SKM-1 treated with dmso at 0.1 percent for 144 hours (cell line): ENCODE measurements around the gene BPIFB2.

Experiments
- DNase-seq: peaks from one replicate; lab custom pipeline; 2025; ENCODE audit not compliant: unreplicated experiment; lab: John Stamatoyannopoulos, UW

The BPIFB2 gene

GRCh38 chr20:33005908-33006775 is 1.4 kb upstream of the BPIFB2 start:
- no peak for DNase-seq

- DNase-seq, result no peak
Observed at GRCh38 chr20:33006776-33007375, 628 bp upstream of the BPIFB2 start.

DNA sequence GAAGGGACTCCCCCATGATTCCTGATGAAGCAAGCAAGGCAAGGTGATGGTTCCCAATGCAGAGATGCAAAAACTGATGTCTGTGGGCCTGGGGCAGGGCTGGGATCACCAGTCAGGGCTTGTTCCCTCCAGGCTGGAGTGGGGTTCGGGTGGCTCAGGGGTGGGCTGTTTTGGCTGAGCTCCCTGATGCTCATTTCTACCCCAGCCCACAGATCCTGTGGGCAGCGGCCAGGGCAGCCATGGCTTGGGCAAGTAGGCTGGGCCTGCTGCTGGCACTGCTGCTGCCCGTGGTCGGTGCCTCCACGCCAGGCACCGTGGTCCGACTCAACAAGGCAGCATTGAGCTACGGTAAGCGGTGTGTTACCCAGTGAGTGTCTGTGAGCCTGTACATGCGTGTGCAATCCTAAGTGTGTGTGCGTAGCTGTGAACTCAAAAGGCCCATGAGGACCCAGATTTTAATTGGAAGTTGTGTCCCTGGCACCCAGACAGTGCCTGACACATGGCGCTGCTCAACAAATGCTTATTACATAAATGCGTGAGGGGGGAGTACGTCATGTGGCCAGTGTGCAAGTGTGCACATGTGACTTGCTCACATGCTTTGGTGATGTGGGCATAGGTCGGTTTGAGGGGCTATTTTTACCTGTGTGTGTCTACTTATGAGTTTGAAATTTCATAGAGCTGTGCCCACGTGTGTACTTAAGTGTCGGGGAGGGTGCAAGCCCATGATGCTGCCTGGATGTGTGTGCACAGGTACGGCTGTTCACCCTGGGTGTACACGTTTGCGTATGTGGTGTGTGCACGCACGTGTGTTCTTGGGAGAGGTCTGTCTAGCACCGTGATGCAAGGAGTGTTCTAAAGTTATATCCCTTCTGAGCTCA is 1.1 kb downstream of the BPIFB2 start:
- DNase-seq, result no peak

GRCh38 chr20:33009214-33010132 is 2.0 kb downstream of the BPIFB2 start:
- no peak for DNase-seq

- no peak for DNase-seq
Observed at GRCh38 chr20:33010133-33010504, 2.6 kb downstream of the BPIFB2 start.

- no peak for DNase-seq
Observed at GRCh38 chr20:33010674-33011449, 3.4 kb downstream of the BPIFB2 start.

DNA sequence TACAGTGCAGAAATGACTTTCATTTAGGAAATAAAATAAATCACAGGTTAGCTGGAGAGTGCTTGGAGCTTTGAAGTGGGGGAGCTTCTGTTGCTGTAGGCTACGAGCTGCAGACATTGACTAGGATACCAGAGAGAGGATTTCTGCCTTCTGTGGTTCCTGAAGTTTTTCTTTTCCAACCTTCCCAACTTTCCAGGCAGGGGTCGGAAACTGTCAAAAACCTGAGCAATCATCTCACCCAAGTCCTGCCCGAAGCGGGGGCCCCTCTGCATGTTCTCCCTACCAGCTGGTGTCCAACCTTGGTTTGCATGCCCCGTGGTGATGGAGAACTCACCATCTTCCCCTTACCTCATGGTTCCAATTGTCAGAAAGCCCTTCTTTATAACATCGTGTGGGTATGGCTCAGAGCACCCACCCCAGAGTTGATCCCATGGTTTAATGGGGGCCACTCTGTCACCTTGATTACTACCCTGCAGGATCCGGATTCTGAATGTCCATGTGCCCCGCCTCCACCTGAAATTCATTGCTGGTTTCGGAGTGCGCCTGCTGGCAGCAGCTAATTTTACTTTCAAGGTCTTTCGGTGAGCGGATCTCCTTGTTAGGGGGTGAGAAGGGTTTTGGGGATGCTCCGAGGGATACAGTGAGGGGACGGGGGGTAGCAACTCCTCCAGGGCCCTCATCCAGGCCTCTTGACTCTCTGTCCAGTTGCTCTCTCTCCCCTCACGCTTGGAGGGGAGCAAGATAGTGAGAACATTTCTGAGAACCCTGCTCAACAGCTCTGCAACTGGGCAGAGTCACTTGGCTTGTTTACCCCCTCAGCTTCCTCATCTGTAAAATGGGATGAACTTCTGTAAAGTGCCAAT is 5.1 kb downstream of the BPIFB2 start:
- DNase-seq, result no peak

GRCh38 chr20:33013701-33014326 is 6.3 kb downstream of the BPIFB2 start:
- no peak for DNase-seq

DNA sequence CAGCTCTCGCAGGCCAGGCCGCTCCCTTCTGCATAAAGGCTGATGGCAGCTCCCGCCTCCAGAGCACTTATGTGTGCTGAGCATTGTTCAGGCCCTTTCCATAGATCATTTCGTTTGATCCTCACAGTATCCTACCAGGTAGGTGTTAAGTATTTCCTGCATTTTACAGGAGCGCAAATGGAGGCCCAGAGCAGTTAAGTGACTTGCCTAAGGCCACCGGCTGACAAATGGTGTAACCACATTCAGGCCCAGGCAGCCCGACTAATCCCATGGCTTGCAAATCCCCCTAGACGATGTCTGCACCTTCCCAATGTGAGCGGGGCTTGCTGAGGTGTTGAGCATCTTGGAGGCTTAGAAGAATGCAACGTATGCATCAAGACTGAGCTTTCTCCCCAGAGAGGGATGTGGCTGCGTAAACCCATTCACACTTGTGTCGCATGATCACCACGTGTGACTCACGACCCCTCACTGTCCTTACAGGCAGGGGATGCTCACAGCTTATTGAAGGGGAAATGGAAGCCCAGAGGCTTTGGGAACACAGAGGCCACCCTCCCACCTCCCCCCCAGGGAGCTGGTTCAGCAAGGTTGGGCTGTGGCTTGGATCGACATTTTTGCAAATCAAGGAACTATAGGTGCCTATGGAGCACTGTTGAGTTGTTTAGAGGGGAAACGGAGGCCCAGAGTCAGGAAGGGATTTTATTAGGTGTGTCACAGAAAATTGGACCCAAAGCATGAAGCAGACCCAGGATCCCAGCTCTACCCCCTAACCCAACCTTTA is 7.0 kb downstream of the BPIFB2 start:
- no peak for DNase-seq

- no peak for DNase-seq
Observed at GRCh38 chr20:33015114-33015484, 7.6 kb downstream of the BPIFB2 start.

DNA sequence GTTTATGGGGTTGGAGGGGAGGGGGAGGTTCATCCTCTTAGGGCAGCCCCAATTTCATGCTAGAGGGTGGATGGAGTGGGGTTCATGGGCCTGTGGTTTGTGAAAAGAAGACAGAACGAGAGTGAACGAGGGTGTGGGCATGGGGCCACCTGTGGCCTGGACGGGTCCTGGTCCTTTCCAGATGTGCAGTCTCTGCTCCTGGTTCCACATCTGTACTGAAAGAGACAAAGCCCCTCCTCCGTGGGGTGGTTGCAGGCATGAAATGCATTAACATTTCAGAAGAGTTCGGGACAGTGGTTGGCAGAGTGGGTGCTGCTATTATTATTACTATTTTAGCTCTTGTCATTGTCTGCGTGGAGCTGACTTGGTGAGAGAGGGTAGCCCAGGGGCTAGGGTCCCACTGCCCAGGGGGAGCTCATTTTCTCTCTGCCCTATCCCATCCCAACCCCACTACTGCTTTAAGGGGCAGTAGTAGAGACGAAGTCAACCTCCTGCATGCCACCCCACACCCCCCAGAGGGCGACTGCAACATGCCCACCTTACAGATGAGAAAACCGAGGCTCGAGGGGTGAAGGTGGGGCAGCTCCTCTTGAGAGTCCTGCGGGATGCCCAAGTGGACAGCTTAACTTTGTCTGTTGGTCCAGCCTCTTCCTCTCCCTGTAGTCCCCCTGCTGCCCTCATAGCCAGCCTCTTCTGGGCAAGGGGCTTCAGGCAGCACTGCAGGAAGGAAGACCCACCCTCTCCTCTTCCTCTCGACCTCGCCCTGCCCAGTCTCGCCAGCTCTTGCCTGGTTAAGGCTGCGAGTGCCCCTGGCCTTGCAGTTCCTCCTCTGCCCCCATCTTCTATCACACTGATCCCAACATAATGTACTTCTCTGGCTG is 8.4 kb downstream of the BPIFB2 start:
- DNase-seq, result no peak

- DNase-seq, result no peak
Observed at GRCh38 chr20:33016581-33017109, 9.1 kb downstream of the BPIFB2 start.

DNA sequence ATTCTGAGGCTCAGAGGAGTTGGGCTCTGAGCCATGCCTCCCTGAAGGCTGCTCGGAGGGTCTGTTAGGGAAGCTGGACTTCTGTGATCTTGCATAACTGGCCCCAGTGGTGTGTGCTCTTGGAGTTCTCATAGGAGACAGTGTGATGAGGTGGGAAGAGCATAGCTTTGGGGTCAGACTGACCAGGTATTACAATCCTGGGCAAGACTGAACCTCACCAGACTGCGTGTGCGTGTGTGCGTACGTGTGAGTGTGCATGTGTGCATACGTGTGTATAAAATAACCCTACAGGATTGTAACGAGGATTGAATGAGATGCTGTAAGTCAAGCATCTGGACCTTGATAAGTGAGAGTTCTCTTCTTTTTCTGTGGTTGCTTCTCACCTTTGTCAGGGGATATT is 10.0 kb downstream of the BPIFB2 start:
- DNase-seq, result no peak

- no peak for DNase-seq
Observed at GRCh38 chr20:33018169-33018931, 10.8 kb downstream of the BPIFB2 start.

- DNase-seq, result no peak
Observed at GRCh38 chr20:33019465-33020277, 12.2 kb downstream of the BPIFB2 start.
